Measurements from ENCODE around the gene PNPT1. TPM values are rescaled to one million over a fixed set of nuclear protein-coding genes. Genes with fewer than 3 reads are reported as not detected.

PNPT1 gene
- total and polyA plus RNA-seq, 10 of the 15 experiments (the other 5 are each of a cell fraction or from before 2014, with no cell fraction given), result 34.2 to 67.7 (median 43.3) TPM

GRCh38 chr2:55729136-55729685, 35.6 kb upstream of the PNPT1 start:
- 0% methylated on average over 1 of the region's 1 CpG for WGBS (ENCODE audit: insufficient coverage, insufficient replicate concordance, low lambda C conversion rate, missing lambda C conversion rate)
- TF ChIP-seq BCLAF1 (IDR thresholded peaks at IDR 0.05), result no peak
- TF ChIP-seq ZBTB33 (IDR thresholded peaks at IDR 0.05), result no peak
- no peak for TF ChIP-seq CHD4 (IDR thresholded peaks at IDR 0.05)
- TF ChIP-seq SMAD5 (IDR thresholded peaks at IDR 0.05; ENCODE audit: low read depth), result no peak
- no peak for TF ChIP-seq BCL3 (IDR thresholded peaks at IDR 0.05; ENCODE audit: borderline replicate concordance, insufficient read depth, low read depth, low read length, poor library complexity, severe bottlenecking)
- TF ChIP-seq JUNB (IDR thresholded peaks at IDR 0.05), result no peak
- TF ChIP-seq CTCF (IDR thresholded peaks at IDR 0.05 in 2 of 3, conservative IDR thresholded peaks at IDR 0.05 in 1 of 3; ENCODE audit: control insufficient read depth in 2 of 3, extremely low read depth in 1 of 3, insufficient read depth in 1 of 3, low read depth in 3 of 3, low read length in 3 of 3), result no peak

More at GRCh38 chr2:55729136-55729685, 35.6 kb upstream of the PNPT1 start:
- Histone ChIP-seq H3K9me3 (replicated peaks; ENCODE audit: control insufficient read depth, insufficient read depth, low read length) (no peaks in the 10 kb centered on the region), H3K4me1 (ENCODE audit: control insufficient read depth, insufficient read depth, low read length) (no peaks in the 10 kb centered on the region), H4K20me1 (ENCODE audit: control insufficient read depth, insufficient read depth) (no peaks in the 10 kb centered on the region), H3K79me2 (ENCODE audit: control insufficient read depth, insufficient read depth, low read length) (no peaks in the 10 kb centered on the region), H3K27ac (ENCODE audit: control insufficient read depth, insufficient read depth) (no peak overlapping the region), H3K36me3 (ENCODE audit: control insufficient read depth in 2 of 2, insufficient read depth in 2 of 2, low read length in 1 of 2) (no peaks in the 10 kb centered on the region), H3K4me2 (ENCODE audit: control insufficient read depth, insufficient read depth) (no peak overlapping the region), H3K4me3 (no peak overlapping the region), H2AFZ (ENCODE audit: control insufficient read depth, low read depth, low read length) (no peak overlapping the region), H3K9ac (ENCODE audit: control insufficient read depth, insufficient read depth, low read length) (no peak overlapping the region), H3K27me3 (replicated peaks in 1 of 2; ENCODE audit: control insufficient read depth in 2 of 2, insufficient read depth in 2 of 2, low read length in 1 of 2) (no peaks in the 10 kb centered on the region)
- ChIA-PET CTCF (no interaction called here), RAD21 (ENCODE audit: unreplicated experiment) (no interaction called here), SMC1A (ENCODE audit: uncharacterized antibody, unreplicated experiment) (no interaction called here), POLR2A (no interaction called here)
- DNase-seq (ENCODE audit: low read depth, low spot score) (no peak), ATAC-seq (no peak), FAIRE-seq (no peak)
- intact Hi-C loops (cut with micrococcal nuclease; ENCODE audit: unreplicated experiment), result no loop called here
- in situ Hi-C loops (cut with MboI), result loop anchor here (5.0 kb wide), 1 partner anchor 233 kb away; no protein-coding TSS in a partner anchor
- no TSS peak for BruUV-seq (replicated peaks)
